H1 (cell line): ENCODE results near the gene TRIM29. TPM values are rescaled to one million over a fixed set of nuclear protein-coding genes. Genes with fewer than 3 reads are reported as not detected.

Experiments used
- ASH2L ChIP-seq: fragments of 200-600, 300-600 bp; sonication (generic); IDR thresholded peaks from one replicate; pipeline ENCODE4 v1.7.1; 2017; ENCODE audit warnings: low read length
- ATF3 ChIP-seq: IDR thresholded peaks from 2 replicates; pipeline ENCODE4 v1.6.1; 2011; ENCODE audit warnings: low read depth, mild to moderate bottlenecking, low read length; ENCODE audit not compliant: insufficient read depth
- CREB1 ChIP-seq: IDR thresholded peaks from 2 replicates; pipeline ENCODE4 v1.6.1; 2012; ENCODE audit warnings: inconsistent platforms
- CTBP2 ChIP-seq: IDR thresholded peaks from 2 replicates; pipeline ENCODE4 v1.7.0; 2011; ENCODE audit warnings: borderline replicate concordance, mild to moderate bottlenecking, moderate library complexity, mixed read lengths, low read length; ENCODE audit not compliant: insufficient read depth, insufficient read length
- EGR1 ChIP-seq: IDR thresholded peaks from 2 replicates; pipeline ENCODE4 v1.6.1; 2011; ENCODE audit warnings: low read depth, low read length, borderline replicate concordance
- JUND ChIP-seq: IDR thresholded peaks from 2 replicates; pipeline ENCODE4 v1.6.1; 2011; ENCODE audit warnings: mild to moderate bottlenecking, improper control_type of control experiment, low read length
- KDM1A ChIP-seq: fragments of 200-600, 300-600 bp; sonication (generic); IDR thresholded peaks from 2 replicates; pipeline ENCODE4 v1.7.1; 2016; ENCODE audit warnings: mild to moderate bottlenecking, low read length, borderline replicate concordance
- NANOG ChIP-seq: IDR thresholded peaks from 2 replicates; pipeline ENCODE4 v1.6.1; 2011; ENCODE audit warnings: low read length, low read depth, mild to moderate bottlenecking, inconsistent platforms; ENCODE audit not compliant: insufficient read depth, poor library complexity, severe bottlenecking
- RAD21 ChIP-seq, 2 experiments: IDR thresholded peaks in 1 of 2; conservative IDR thresholded peaks in 1 of 2; 2 replicates each; pipeline ENCODE4 v1.6.1; 2011; ENCODE audit warnings: low read depth in 2 of 2, low read length in 2 of 2, improper control_type of control experiment in 1 of 2, inconsistent platforms in 1 of 2, mild to moderate bottlenecking in 1 of 2, moderate library complexity in 1 of 2
- SUZ12 ChIP-seq: fragments of 200-600 bp; sonication (generic); IDR thresholded peaks from 2 replicates; pipeline ENCODE4 v1.6.1; 2012; ENCODE audit warnings: mild to moderate bottlenecking, inconsistent platforms, low read length, moderate library complexity, mixed read lengths
- YY1 ChIP-seq: IDR thresholded peaks from 2 replicates; pipeline ENCODE4 v1.6.1; 2011; ENCODE audit warnings: low read depth, mild to moderate bottlenecking, low read length
- polyA plus RNA-seq, 7 experiments: library from polyadenylated mRNA; depleted of rRNA in 3 of 7; stranded (reverse) in 5 of 7; unstranded in 2 of 7; fragments of >200 nt in 5 of 7; fragments of 200-250 nt in 2 of 7; gene quantifications; 1 replicate in 5 of 7; 2 replicates in 1 of 7; 4 replicates in 1 of 7; pipeline versions ENCODE4 v1.2.1 to v1.2.3, GENCODE V29; 2011 to 2013; ENCODE audit warnings: missing spikeins in 2 of 7, mixed read lengths in 2 of 7
- total RNA-seq: library from RNA; stranded (reverse); fragmentation: NEBNext Ultra II Directional; extraction: Animal tissue kit (Norgen Biotek cat#: 25700); gene quantifications from 2 replicates; pipeline ENCODE4 v1.2.1, GENCODE V29; 2021
- TF ChIP-seq, protein P1 (sequence below): IDR thresholded peaks from 2 replicates; pipeline ENCODE4 v1.6.1; 2012; ENCODE audit warnings: inconsistent platforms
- TF ChIP-seq, protein P2 (sequence below), 3 experiments: IDR thresholded peaks; 1 replicate in 2 of 3; 2 replicates in 1 of 3; pipeline versions ENCODE4 v1.5.1 to v1.6.1; 2011; ENCODE audit warnings: low read length in 3 of 3, mild to moderate bottlenecking in 3 of 3, inconsistent platforms in 2 of 3, low read depth in 1 of 3, moderate library complexity in 1 of 3; ENCODE audit not compliant: insufficient read depth in 1 of 3; ENCODE audit errors: control extremely low read depth in 1 of 3

The TRIM29 gene
- total and polyA plus RNA-seq, 2 of the 8 experiments (the other 6 are each of a cell fraction or from before 2014, with no cell fraction given): 0.17 to 0.43 TPM

GRCh38 chr11:120168960-120169681 is 31.2 kb upstream of the TRIM29 start (continued):
- TF ChIP-seq RAD21 (IDR thresholded peaks at IDR 0.05 in 1 of 2, conservative IDR thresholded peaks at IDR 0.05 in 1 of 2; ENCODE audit: low read depth in 2 of 2, low read length in 2 of 2): peak; percentile 50 to 56
- no peak for TF ChIP-seq KDM1A
- no peak; the same call in 1 of the 2 replicates for TF ChIP-seq SUZ12
- TF ChIP-seq, protein P1, sequence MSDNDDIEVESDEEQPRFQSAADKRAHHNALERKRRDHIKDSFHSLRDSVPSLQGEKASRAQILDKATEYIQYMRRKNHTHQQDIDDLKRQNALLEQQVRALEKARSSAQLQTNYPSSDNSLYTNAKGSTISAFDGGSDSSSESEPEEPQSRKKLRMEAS: peak; percentile 67
- no peak for TF ChIP-seq JUND
- TF ChIP-seq EGR1: peak; percentile 73; the same call in 1 of the 2 replicates
- TF ChIP-seq YY1: peak; percentile 85; the same call in 1 of the 2 replicates
- peak; percentile 23 for TF ChIP-seq NANOG
- TF ChIP-seq CTBP2: peak; percentile 69
- peak; percentile 51 for TF ChIP-seq ASH2L
- TF ChIP-seq, protein P2, sequence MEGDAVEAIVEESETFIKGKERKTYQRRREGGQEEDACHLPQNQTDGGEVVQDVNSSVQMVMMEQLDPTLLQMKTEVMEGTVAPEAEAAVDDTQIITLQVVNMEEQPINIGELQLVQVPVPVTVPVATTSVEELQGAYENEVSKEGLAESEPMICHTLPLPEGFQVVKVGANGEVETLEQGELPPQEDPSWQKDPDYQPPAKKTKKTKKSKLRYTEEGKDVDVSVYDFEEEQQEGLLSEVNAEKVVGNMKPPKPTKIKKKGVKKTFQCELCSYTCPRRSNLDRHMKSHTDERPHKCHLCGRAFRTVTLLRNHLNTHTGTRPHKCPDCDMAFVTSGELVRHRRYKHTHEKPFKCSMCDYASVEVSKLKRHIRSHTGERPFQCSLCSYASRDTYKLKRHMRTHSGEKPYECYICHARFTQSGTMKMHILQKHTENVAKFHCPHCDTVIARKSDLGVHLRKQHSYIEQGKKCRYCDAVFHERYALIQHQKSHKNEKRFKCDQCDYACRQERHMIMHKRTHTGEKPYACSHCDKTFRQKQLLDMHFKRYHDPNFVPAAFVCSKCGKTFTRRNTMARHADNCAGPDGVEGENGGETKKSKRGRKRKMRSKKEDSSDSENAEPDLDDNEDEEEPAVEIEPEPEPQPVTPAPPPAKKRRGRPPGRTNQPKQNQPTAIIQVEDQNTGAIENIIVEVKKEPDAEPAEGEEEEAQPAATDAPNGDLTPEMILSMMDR (IDR thresholded peaks at IDR 0.05; ENCODE audit: control extremely low read depth in 1 of 3, insufficient read depth in 1 of 3, low read depth in 1 of 3, low read length in 3 of 3): peak; percentile 76 to 90 (median 77)
- TF ChIP-seq ATF3: no peak
- TF ChIP-seq CREB1: peak; percentile 58
